ENCODE data around the gene KCTD2.

- peak in 1 of 2 donors; percentile 21 for TF ChIP-seq POLR2AphosphoS5 (IDR thresholded peaks at IDR 0.05)
- TF ChIP-seq, protein P1, sequence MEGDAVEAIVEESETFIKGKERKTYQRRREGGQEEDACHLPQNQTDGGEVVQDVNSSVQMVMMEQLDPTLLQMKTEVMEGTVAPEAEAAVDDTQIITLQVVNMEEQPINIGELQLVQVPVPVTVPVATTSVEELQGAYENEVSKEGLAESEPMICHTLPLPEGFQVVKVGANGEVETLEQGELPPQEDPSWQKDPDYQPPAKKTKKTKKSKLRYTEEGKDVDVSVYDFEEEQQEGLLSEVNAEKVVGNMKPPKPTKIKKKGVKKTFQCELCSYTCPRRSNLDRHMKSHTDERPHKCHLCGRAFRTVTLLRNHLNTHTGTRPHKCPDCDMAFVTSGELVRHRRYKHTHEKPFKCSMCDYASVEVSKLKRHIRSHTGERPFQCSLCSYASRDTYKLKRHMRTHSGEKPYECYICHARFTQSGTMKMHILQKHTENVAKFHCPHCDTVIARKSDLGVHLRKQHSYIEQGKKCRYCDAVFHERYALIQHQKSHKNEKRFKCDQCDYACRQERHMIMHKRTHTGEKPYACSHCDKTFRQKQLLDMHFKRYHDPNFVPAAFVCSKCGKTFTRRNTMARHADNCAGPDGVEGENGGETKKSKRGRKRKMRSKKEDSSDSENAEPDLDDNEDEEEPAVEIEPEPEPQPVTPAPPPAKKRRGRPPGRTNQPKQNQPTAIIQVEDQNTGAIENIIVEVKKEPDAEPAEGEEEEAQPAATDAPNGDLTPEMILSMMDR (IDR thresholded peaks at IDR 0.05), result no peak
Observed at GRCh38 chr17:75096082-75096625, 49.1 kb downstream of the KCTD2 start.

Data from esophagus muscularis mucosa (tissue), 3 donors.